Measurements from ENCODE around the gene TCF7L1. TPM values are rescaled to one million over a fixed set of nuclear protein-coding genes. Genes with fewer than 3 reads are reported as not detected.
A peak's percentile ranks its signal among the peaks of the same experiment; 100 is the strongest.

Gene TCF7L1
- polyA plus RNA-seq, 1 donor from 2014 or later: not detected

DNA sequence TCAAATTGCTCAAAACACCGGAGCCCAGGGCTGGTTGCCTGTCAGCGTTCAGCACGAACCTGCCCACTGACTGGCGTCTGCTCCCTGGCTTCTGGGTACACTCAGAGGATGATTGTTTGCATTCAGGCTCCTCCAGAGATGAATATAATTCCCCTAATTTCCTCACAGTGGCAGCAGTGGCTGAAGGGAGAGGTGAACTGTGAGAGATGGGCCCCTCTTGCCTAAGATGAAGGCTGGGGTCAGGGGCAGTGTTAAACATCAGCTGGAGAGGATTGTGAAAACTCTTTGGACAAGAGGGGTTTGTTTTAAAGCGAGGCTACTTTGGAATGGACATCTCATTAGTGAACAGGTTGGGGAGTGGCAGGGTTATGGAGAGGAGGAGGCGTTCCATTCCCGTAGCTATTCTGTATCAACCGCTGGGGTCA is 31.0 kb downstream of the TCF7L1 start:
- Histone ChIP-seq H3F3A (ENCODE audit: insufficient read depth, low read length, poor library complexity, severe bottlenecking) (no peaks in the 10 kb centered on the region), H4K20me1 (ENCODE audit: insufficient read depth) (no peaks in the 10 kb centered on the region), H3K9me3 (ENCODE audit: low read length) (no peaks in the 10 kb centered on the region), H3K79me2 (replicated peaks; ENCODE audit: insufficient read depth, low read length) (no peaks in the 10 kb centered on the region), H3K4me2 (ENCODE audit: low read length) (no peak overlapping the region), H3K4me3 (ENCODE audit: low read length) (peak overlapping the region; percentile 36), H3K27ac (ENCODE audit: low read length) (no peak overlapping the region), H3K9ac (ENCODE audit: low read length) (no peak overlapping the region), H3K9me2 (ENCODE audit: insufficient read depth, low read length) (no peaks in the 10 kb centered on the region), H3K36me3 (ENCODE audit: insufficient read depth, low read length) (no peaks in the 10 kb centered on the region), H2AFZ (ENCODE audit: low read depth, low read length) (no peak overlapping the region), H3K27me3 (ENCODE audit: insufficient read depth, low read depth, low read length) (no peaks in the 10 kb centered on the region)
- TF ChIP-seq, protein P1, sequence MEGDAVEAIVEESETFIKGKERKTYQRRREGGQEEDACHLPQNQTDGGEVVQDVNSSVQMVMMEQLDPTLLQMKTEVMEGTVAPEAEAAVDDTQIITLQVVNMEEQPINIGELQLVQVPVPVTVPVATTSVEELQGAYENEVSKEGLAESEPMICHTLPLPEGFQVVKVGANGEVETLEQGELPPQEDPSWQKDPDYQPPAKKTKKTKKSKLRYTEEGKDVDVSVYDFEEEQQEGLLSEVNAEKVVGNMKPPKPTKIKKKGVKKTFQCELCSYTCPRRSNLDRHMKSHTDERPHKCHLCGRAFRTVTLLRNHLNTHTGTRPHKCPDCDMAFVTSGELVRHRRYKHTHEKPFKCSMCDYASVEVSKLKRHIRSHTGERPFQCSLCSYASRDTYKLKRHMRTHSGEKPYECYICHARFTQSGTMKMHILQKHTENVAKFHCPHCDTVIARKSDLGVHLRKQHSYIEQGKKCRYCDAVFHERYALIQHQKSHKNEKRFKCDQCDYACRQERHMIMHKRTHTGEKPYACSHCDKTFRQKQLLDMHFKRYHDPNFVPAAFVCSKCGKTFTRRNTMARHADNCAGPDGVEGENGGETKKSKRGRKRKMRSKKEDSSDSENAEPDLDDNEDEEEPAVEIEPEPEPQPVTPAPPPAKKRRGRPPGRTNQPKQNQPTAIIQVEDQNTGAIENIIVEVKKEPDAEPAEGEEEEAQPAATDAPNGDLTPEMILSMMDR (IDR thresholded peaks at IDR 0.05; ENCODE audit: poor library complexity, severe bottlenecking): peak; percentile 59
- TF ChIP-seq SMC3 (conservative IDR thresholded peaks at IDR 0.05; ENCODE audit: poor library complexity) (peak; percentile 55), MXI1 (conservative IDR thresholded peaks at IDR 0.05; ENCODE audit: poor library complexity, severe bottlenecking) (no peak), RAD21 (conservative IDR thresholded peaks at IDR 0.05) (peak; percentile 56)

DNA sequence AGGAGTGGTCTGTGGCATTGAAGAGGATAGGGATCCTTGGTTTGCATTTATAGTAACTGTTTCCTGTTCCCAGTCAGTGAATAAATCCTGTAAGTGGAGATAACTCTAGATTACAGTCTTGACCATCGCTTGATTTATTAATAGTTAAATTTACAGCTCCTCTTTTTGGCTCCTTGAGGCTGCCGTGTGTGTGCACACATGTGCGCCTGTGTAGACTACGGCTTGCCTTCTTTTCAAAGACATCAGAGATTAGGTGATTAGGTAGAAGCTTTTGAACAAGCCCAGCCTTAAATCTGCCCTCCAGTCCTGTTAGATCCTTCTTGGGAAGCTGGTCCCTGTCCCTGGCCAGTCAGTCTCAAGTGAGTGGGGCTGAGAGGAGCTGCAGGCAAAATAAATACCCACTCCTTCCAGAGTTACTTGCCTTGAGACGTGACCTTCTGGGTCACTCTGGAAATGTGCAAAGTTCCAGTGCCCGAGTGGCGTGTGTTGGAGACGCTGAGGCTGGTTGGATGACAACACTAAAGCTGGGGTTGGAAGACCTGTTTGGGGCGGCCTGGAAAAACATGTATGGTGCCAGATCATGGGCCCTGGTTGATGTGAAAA is 32.0 kb downstream of the TCF7L1 start:
- H3K79me2 ChIP-seq (replicated peaks; ENCODE audit: insufficient read depth, low read length): no peaks in the 10 kb centered on the region
- no peaks in the 10 kb centered on the region for H3K27me3 ChIP-seq (ENCODE audit: insufficient read depth, low read depth, low read length)
- H3K27ac ChIP-seq (ENCODE audit: low read length): no peak overlapping the region
- H3K9me3 ChIP-seq (ENCODE audit: low read length): no peaks in the 10 kb centered on the region
- H3K9ac ChIP-seq (ENCODE audit: low read length): no peak overlapping the region
- H3K4me2 ChIP-seq (ENCODE audit: low read length): no peak overlapping the region
- H3K36me3 ChIP-seq (ENCODE audit: insufficient read depth, low read length): no peaks in the 10 kb centered on the region
- H3K4me3 ChIP-seq (ENCODE audit: low read length): no peak overlapping the region
- TF ChIP-seq POLR2AphosphoS5 (IDR thresholded peaks at IDR 0.05) (no peak), TAF1 (IDR thresholded peaks at IDR 0.05; ENCODE audit: low read depth) (no peak)
- TF ChIP-seq, protein P1 (IDR thresholded peaks at IDR 0.05; ENCODE audit: poor library complexity, severe bottlenecking): no peak
- no peaks in the 10 kb centered on the region for H3F3A ChIP-seq (ENCODE audit: insufficient read depth, low read length, poor library complexity, severe bottlenecking)
- H2AFZ ChIP-seq (ENCODE audit: low read depth, low read length): no peak overlapping the region
- no peaks in the 10 kb centered on the region for H3K9me2 ChIP-seq (ENCODE audit: insufficient read depth, low read length)
- no peaks in the 10 kb centered on the region for H4K20me1 ChIP-seq (ENCODE audit: insufficient read depth)

DNA sequence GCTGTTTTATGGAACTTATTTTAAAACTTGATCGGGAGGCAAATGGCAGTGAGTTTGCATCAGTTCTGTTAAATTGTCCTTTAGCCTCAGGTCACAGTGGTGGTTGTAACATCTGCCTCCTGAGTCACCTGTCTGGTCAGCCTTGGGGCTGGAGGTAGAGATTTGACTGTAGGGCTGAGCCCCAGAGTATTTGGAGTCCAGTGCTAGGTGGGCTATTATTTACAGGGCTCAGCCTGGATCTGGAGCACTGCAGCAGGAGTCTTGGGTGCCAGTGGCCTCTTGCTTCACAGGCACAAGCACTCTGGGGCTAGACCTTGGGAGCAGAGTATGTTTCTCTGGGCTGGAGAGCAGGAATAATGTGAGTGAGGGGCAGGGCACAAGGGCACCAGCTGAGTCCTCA is 32.8 kb downstream of the TCF7L1 start:
- Histone ChIP-seq H3F3A (ENCODE audit: insufficient read depth, low read length, poor library complexity, severe bottlenecking) (no peaks in the 10 kb centered on the region), H2AFZ (ENCODE audit: low read depth, low read length) (no peak overlapping the region), H3K36me3 (ENCODE audit: insufficient read depth, low read length) (no peaks in the 10 kb centered on the region), H3K9me3 (ENCODE audit: low read length) (no peaks in the 10 kb centered on the region), H3K9ac (ENCODE audit: low read length) (no peak overlapping the region), H3K4me2 (ENCODE audit: low read length) (no peak overlapping the region), H3K27me3 (ENCODE audit: insufficient read depth, low read depth, low read length) (no peaks in the 10 kb centered on the region), H3K9me2 (ENCODE audit: insufficient read depth, low read length) (no peaks in the 10 kb centered on the region), H3K27ac (ENCODE audit: low read length) (no peak overlapping the region), H4K20me1 (ENCODE audit: insufficient read depth) (no peaks in the 10 kb centered on the region), H3K79me2 (replicated peaks; ENCODE audit: insufficient read depth, low read length) (no peaks in the 10 kb centered on the region), H3K4me3 (ENCODE audit: low read length) (no peak overlapping the region)
- no peak for TF ChIP-seq TAF1 (IDR thresholded peaks at IDR 0.05; ENCODE audit: low read depth)
- no peak for TF ChIP-seq EZH2 (IDR thresholded peaks at IDR 0.05; ENCODE audit: borderline replicate concordance, insufficient read depth, low read length, poor library complexity, severe bottlenecking)
- TF ChIP-seq POLR2AphosphoS5 (IDR thresholded peaks at IDR 0.05): no peak
- TF ChIP-seq SMC3 (conservative IDR thresholded peaks at IDR 0.05; ENCODE audit: poor library complexity): no peak
- TF ChIP-seq MXI1 (conservative IDR thresholded peaks at IDR 0.05; ENCODE audit: poor library complexity, severe bottlenecking): no peak
